A549 (cell line): ENCODE data around the gene TMEM231.

Experiments used
- POLR2A ChIP-seq: IDR thresholded peaks from 2 replicates; pipeline ENCODE4 v1.6.1; 2012; ENCODE audit warnings: mild to moderate bottlenecking, low read length
- REST ChIP-seq: fragments of 200-600 bp; sonication (generic); IDR thresholded peaks from 2 replicates; pipeline ENCODE4 v1.6.1; 2016; ENCODE audit warnings: antibody characterized with exemption, mild to moderate bottlenecking, moderate library complexity
- RFX5 ChIP-seq: fragments of 450-650 bp; IDR thresholded peaks from 2 replicates; pipeline ENCODE4 v1.7.1; 2014; ENCODE audit warnings: antibody characterized with exemption, mild to moderate bottlenecking, moderate library complexity
- RNF2 ChIP-seq: fragments of 200-600 bp; sonication (generic); IDR thresholded peaks from 2 replicates; pipeline ENCODE4 v1.6.1; 2016; ENCODE audit warnings: low read depth, mild to moderate bottlenecking, antibody characterized with exemption, moderate library complexity, borderline replicate concordance
- TF ChIP-seq, protein P1 (sequence below): fragments of >200 bp; sonication (Bioruptor Twin); formaldehyde crosslinking; IDR thresholded peaks from 3 replicates; pipeline ENCODE4 v1.5.1; 2016

DNA sequence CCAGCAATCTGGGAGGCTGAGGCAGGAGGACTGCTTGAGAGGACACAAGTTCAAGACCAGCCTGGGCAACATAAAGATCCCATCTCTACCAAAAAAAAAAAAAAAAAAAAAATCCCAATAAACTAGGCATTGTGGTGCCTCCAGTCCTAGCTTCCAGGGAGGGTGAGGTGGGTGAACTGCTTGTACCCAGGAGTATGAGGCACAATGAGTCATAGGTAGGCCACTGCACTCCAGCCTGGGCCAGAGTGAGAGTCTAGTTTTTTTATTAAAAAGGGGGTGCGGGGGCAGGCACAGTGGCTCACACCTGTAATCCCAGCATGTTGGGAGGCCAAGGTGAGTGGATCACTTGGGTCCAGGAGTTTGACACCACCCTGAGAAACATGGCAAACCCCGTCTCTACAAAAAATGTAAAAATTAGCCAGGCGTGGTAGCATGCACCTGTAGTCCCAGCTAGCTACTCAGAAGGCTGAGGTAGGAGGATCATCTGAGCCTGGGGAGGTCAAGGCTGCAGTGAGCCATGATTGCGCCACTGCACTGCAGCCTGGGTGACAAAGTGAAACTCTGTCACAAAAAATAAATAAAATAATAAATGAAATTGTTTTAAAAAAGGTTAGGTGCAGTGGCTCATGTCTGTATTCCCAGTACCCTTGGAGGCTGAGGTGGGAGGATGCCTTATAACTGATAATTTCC is 53.0 kb downstream of the TMEM231 start:
- TF ChIP-seq REST (no peak), RNF2 (no peak), RFX5 (no peak), POLR2A (no peak)
- TF ChIP-seq, protein P1, sequence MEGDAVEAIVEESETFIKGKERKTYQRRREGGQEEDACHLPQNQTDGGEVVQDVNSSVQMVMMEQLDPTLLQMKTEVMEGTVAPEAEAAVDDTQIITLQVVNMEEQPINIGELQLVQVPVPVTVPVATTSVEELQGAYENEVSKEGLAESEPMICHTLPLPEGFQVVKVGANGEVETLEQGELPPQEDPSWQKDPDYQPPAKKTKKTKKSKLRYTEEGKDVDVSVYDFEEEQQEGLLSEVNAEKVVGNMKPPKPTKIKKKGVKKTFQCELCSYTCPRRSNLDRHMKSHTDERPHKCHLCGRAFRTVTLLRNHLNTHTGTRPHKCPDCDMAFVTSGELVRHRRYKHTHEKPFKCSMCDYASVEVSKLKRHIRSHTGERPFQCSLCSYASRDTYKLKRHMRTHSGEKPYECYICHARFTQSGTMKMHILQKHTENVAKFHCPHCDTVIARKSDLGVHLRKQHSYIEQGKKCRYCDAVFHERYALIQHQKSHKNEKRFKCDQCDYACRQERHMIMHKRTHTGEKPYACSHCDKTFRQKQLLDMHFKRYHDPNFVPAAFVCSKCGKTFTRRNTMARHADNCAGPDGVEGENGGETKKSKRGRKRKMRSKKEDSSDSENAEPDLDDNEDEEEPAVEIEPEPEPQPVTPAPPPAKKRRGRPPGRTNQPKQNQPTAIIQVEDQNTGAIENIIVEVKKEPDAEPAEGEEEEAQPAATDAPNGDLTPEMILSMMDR = no peak
